Stimulated activated CD8-positive, alpha-beta memory T cell treated with anti-CD3 and anti-CD28 coated beads, Interleukin-12 subunit alpha, Interleukin-12 subunit beta, amount 100 ng/mL, for 24 hours (primary cell): ENCODE measurements around the gene PRR16.

Source experiments
- DNase-seq: peaks from one replicate; pipeline ENCODE4 v3.0.0-alpha.2; 2020; ENCODE audit errors: extremely low read depth

PRR16 gene

GRCh38 chr5:120730214-120730613, 266.1 kb downstream of the PRR16 start:
- DNase-seq: no peak

- DNase-seq: no peak
Measured at GRCh38 chr5:120734033-120734432, 269.9 kb downstream of the PRR16 start.

GRCh38 chr5:120735076-120735475, 271.0 kb downstream of the PRR16 start:
- DNase-seq: no peak
